GM10266 (cell line): ENCODE results near the gene XRN1.
"Not testable (repeated sequence)": the region's sequence is repeated elsewhere in the genome, so short reads cannot be mapped to it uniquely, and the experiment has no call there.

ENCODE experiments used
- DNase-seq: peaks from one replicate; pipeline ENCODE4 v3.0.0; 2012; ENCODE audit errors: extremely low spot score
- CTCF ChIP-seq: IDR thresholded peaks from 2 replicates; pipeline ENCODE4 v1.5.1; 2012; ENCODE audit warnings: mild to moderate bottlenecking, low read depth; ENCODE audit not compliant: control insufficient read depth, insufficient read depth; ENCODE audit errors: missing control alignments

Gene XRN1

DNA sequence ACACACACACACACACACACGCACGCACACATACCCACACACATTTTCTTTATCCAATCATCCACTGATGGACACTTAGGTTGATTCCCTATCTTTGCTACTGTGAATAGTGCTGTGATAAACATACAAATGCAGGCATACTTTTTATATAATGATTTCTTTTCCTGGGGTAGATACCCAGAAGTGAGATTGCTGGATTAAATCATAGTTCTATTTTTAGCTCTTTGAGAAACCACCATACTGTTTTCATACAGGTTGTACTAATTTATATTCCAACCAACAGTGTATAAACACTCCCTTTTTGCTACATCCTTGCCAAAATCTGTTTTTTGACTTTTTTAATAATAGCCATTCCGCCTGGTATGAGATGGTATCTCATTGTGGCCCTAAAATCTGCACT, 127.9 kb downstream of the XRN1 start:
- DNase-seq, result no peak
- TF ChIP-seq CTCF, result no peak

- no peak for TF ChIP-seq CTCF
- no peak for DNase-seq
These were observed 128.7 kb downstream of the XRN1 start for GRCh38 chr3:142319094-142319493.

DNA sequence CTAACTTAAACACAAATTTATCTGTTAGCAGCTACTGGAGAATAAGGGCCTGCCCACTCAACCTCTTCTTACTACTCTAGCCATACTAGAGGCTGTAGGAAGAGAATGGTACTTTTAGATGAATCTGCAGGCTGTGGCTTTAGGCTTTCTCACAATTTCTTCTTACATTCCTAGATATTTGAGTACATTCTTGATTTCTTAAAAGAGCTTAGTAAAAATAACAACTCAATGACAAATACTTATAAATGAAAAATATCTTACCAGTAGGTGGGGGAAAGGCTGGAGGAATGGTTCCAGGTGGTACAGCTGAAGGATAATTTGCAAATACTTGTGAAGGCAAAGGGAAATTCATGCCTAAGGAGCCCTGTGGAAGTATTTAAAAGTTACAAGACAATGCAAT, 129.5 kb downstream of the XRN1 start:
- DNase-seq, result no peak

GRCh38 chr3:142315978-142316388, 131.9 kb downstream of the XRN1 start:
- not testable (repeated sequence) for DNase-seq

More for the DNA sequence above, 129.5 kb downstream of the XRN1 start:
- TF ChIP-seq CTCF, result no peak

GRCh38 chr3:142315083-142315482, 132.8 kb downstream of the XRN1 start:
- no peak for DNase-seq
- no peak for TF ChIP-seq CTCF

GRCh38 chr3:142310439-142310838, 137.4 kb downstream of the XRN1 start:
- TF ChIP-seq CTCF, result no peak
- no peak for DNase-seq

DNA sequence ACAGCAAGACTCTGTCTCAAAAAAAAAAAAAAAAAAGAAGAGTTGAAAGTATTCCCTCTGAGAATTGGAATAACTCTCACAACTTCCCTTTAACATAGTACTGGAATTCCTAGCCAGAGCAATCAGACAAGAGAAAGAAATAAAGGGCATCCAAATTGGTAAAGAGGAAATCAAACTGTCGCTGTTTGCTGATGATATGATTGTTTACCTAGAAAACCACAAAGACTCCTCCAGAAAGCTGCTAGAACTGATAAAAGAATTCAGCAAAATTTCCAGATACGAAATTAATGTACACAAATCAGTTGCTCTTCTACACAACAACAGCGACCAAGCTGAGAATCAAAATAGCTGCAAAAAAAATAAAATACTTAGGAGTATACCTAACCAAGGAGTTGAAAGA, 145.0 kb downstream of the XRN1 start:
- DNase-seq, result not testable (repeated sequence)

DNA sequence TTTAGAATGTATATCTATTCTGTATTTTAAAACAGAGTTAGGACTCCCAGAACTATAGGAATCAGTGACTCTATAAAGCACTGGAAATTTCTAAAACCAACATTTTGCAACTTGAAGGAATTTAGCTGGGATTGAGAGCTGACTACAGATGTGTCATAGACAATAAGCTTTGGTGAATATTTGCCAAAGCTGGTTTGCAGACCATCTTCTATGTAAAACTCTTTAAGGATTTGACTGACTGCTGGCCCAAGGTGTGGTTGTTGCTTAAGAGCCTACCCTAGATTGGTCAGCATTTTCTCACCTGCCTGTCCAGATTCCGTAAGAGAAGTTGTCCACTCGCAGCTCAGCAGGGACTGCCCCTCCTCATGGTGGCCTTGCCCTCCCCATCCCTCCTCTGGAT, 149.2 kb downstream of the XRN1 start:
- DNase-seq, result no peak
- TF ChIP-seq CTCF, result no peak
